Measurements from ENCODE around the gene KRTAP19-5. TPM values are rescaled to one million over a fixed set of nuclear protein-coding genes. Genes with fewer than 3 reads are reported as not detected.

KRTAP19-5 gene
- not detected for polyA plus RNA-seq (2012; ENCODE audit: insufficient read length, low read depth)

DNA sequence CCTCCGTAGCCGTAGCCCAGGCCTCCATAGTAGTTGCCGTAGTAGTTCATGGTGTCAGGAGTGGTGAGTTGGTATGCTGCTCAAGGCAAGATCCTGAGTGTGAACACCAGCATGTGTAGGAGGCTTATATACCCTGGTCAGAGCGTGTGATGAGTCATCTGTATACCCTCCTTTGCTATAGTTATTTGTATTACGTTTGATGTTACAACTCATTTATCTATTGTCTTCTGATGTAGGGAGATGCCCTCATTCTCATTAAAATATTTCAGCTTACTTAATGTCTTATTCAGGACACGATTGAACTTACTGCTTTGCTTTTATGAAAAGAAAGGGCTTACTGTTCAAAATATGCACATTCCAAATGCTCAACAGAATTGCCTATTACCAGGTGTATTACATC lies at the start of gene KRTAP19-5:
KRTAP19-5 (minus strand) TSS at position 101 of the 400 bp plus-strand sequence; CDS start at position 50, 51 bp downstream.
- TF ChIP-seq SIN3A (IDR thresholded peaks at IDR 0.05; ENCODE audit: borderline replicate concordance, insufficient read depth, low read length): no peak

DNA sequence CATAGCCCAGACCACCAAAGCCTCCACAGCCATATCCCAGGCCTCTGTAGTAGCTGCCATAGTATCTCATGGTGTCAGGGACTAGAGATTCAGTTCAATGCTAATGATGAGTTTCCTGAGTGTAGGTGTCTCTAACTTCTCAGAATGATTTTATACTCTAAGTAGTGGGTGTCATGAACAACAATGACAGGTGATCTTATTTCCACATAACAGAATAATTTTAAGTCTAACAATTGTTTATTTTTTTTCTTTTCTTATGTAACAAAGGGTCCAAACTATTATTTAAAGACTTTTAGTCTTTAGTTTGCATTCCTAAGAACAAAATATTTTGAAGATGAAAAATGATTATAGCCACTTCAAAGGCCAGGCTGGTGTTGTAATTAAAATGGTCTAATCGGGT lies 39.8 kb upstream of the KRTAP19-5 start, which contains the start of gene KRTAP19-6:
KRTAP19-6 (minus strand) TSS at position 101 of the 400 bp plus-strand sequence; CDS start at position 70, 31 bp downstream.
- no peak for TF ChIP-seq SIN3A (IDR thresholded peaks at IDR 0.05; ENCODE audit: borderline replicate concordance, insufficient read depth, low read length)

DNA sequence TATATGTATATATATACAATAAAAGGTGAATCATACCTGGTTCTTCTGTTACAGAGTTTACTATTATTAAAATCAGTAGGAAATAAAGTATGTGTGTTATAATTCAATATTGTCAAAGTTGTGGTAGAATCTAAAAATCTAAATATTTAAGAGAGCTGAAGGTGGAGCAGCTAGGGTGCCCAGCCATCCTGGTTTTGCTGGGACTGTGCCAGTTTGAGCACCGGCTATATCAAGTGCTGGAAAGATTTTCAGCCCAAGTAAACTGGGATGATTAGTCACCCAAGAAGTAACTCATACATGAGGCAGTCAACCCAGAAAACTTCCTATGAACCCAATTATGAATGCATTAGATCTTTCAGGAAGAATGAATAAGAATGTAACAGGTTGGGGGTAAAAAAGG lies 16.9 kb upstream of the KRTAP19-5 start:
- TF ChIP-seq TAF1 (IDR thresholded peaks at IDR 0.05; ENCODE audit: borderline replicate concordance, insufficient read depth, low read length) (no peak), POLR2AphosphoS5 (IDR thresholded peaks at IDR 0.05; ENCODE audit: low read depth, low read length) (no peak), SIN3A (IDR thresholded peaks at IDR 0.05; ENCODE audit: borderline replicate concordance, insufficient read depth, low read length) (no peak), FOXP2 (optimal IDR thresholded peaks at IDR 0.05; ENCODE audit: borderline replicate concordance, extremely low read depth, extremely low read length, insufficient read depth) (no peak)
- TF ChIP-seq, protein P1, sequence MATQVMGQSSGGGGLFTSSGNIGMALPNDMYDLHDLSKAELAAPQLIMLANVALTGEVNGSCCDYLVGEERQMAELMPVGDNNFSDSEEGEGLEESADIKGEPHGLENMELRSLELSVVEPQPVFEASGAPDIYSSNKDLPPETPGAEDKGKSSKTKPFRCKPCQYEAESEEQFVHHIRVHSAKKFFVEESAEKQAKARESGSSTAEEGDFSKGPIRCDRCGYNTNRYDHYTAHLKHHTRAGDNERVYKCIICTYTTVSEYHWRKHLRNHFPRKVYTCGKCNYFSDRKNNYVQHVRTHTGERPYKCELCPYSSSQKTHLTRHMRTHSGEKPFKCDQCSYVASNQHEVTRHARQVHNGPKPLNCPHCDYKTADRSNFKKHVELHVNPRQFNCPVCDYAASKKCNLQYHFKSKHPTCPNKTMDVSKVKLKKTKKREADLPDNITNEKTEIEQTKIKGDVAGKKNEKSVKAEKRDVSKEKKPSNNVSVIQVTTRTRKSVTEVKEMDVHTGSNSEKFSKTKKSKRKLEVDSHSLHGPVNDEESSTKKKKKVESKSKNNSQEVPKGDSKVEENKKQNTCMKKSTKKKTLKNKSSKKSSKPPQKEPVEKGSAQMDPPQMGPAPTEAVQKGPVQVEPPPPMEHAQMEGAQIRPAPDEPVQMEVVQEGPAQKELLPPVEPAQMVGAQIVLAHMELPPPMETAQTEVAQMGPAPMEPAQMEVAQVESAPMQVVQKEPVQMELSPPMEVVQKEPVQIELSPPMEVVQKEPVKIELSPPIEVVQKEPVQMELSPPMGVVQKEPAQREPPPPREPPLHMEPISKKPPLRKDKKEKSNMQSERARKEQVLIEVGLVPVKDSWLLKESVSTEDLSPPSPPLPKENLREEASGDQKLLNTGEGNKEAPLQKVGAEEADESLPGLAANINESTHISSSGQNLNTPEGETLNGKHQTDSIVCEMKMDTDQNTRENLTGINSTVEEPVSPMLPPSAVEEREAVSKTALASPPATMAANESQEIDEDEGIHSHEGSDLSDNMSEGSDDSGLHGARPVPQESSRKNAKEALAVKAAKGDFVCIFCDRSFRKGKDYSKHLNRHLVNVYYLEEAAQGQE (IDR thresholded peaks at IDR 0.05; ENCODE audit: insufficient read depth in 1 of 2, low read depth in 2 of 2, low read length in 2 of 2): no peak

DNA sequence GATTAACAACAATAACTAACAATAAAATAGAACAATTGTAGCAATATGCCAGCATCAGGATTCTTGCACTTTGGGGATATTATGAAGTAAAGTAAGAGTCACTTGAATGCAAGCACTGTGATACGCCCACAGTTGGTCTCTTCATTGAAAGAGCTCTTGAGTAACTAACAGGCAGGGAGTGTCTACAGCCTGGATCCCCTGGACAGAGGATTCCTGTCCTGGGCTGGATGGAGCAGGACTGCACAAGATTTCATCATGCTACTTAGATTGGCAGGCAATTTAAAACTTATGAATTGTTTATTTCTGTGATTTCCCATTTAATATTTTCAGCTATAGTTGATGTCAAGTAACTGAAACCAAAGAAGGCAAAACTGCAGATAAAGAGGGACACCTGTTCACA lies 13.7 kb upstream of the KRTAP19-5 start:
- TF ChIP-seq, protein P1 (IDR thresholded peaks at IDR 0.05; ENCODE audit: insufficient read depth in 1 of 2, low read depth in 2 of 2, low read length in 2 of 2): no peak
- TF ChIP-seq FOXP2 (optimal IDR thresholded peaks at IDR 0.05; ENCODE audit: borderline replicate concordance, extremely low read depth, extremely low read length, insufficient read depth) (no peak), SIN3A (IDR thresholded peaks at IDR 0.05; ENCODE audit: borderline replicate concordance, insufficient read depth, low read length) (no peak), POLR2AphosphoS5 (IDR thresholded peaks at IDR 0.05; ENCODE audit: low read depth, low read length) (no peak), TAF1 (IDR thresholded peaks at IDR 0.05; ENCODE audit: borderline replicate concordance, insufficient read depth, low read length) (no peak)

- TF ChIP-seq POLR2AphosphoS5 (IDR thresholded peaks at IDR 0.05; ENCODE audit: low read depth, low read length): no peak
- no peak for TF ChIP-seq FOXP2 (optimal IDR thresholded peaks at IDR 0.05; ENCODE audit: borderline replicate concordance, extremely low read depth, extremely low read length, insufficient read depth)
- TF ChIP-seq, protein P1 (IDR thresholded peaks at IDR 0.05; ENCODE audit: insufficient read depth in 1 of 2, low read depth in 2 of 2, low read length in 2 of 2): no peak
- TF ChIP-seq TAF1 (IDR thresholded peaks at IDR 0.05; ENCODE audit: borderline replicate concordance, insufficient read depth, low read length): no peak
- no peak for TF ChIP-seq SIN3A (IDR thresholded peaks at IDR 0.05; ENCODE audit: borderline replicate concordance, insufficient read depth, low read length)
Measured at GRCh38 chr21:30497065-30497464, 4.9 kb downstream of the KRTAP19-5 start, which contains the start of gene KRTAP19-4. TSS of gene KRTAP19-4 (minus strand) at chr21:30497165. CDS start at chr21:30497110, 55 bp downstream.

DNA sequence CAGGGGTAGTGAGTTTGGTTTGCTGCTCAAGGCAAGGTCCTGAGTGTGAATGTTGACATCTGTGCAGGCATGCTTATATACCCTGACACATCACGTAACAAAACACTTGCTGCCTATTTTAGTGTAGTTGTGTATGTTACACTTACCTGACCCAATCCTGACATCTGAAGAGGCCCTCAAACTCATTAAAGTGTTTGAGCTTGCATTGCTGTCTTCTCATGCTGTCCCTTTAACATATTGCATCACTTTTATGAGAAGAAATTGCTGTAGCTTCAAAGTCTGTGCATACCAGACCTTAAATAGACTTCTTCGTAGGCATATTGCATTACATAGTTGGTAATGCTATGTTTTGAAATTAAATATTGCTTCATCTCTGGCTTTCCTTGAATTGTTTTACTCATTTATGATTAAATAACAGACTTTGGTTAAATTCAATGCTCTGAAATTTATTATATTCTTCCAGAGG lies 9.9 kb downstream of the KRTAP19-5 start, which contains the start of gene KRTAP19-3:
KRTAP19-3 (minus strand) TSS at position 51 of the 466 bp plus-strand sequence. CDS start 56 bp downstream, outside the sequence.
- TF ChIP-seq, protein P1 (IDR thresholded peaks at IDR 0.05; ENCODE audit: insufficient read depth in 1 of 2, low read depth in 2 of 2, low read length in 2 of 2): no peak
- TF ChIP-seq SIN3A (IDR thresholded peaks at IDR 0.05; ENCODE audit: borderline replicate concordance, insufficient read depth, low read length): no peak
- TF ChIP-seq FOXP2 (optimal IDR thresholded peaks at IDR 0.05; ENCODE audit: borderline replicate concordance, extremely low read depth, extremely low read length, insufficient read depth): no peak
- no peak for TF ChIP-seq TAF1 (IDR thresholded peaks at IDR 0.05; ENCODE audit: borderline replicate concordance, insufficient read depth, low read length)
- no peak for TF ChIP-seq POLR2AphosphoS5 (IDR thresholded peaks at IDR 0.05; ENCODE audit: low read depth, low read length)
